WTC11 (cell line): Measurements from ENCODE around the gene SLC24A3. TPM values are rescaled to one million over a fixed set of nuclear protein-coding genes. Genes with fewer than 3 reads are reported as not detected.

Experiments
- ATAC-seq: fragments of 200-7000 bp; cut with Tn5 transposase; 2 replicates; pipeline ENCODE4 v1.10.0; 2021; ENCODE audit warnings: mild to moderate bottlenecking, moderate library complexity
- CTCF ChIA-PET: fragments of 300-600 bp; sonication (Branson Sonifier 250); formaldehyde crosslinking; loops from one replicate; lab custom pipeline; 2021; ENCODE audit warnings: antibody characterized with exemption; lab: Charles Lee
- POLR2A ChIA-PET: fragments of 350-600 bp; sonication (Branson Sonifier 250); formaldehyde crosslinking; loops from one replicate; lab custom pipeline; 2021; ENCODE audit warnings: antibody characterized with exemption; lab: Charles Lee
- DNase-seq: peaks from one replicate; pipeline ENCODE4 v3.0.0; 2021; ENCODE audit warnings: low spot score
- H3K27ac Mint-ChIP-seq: 2 replicates; pipeline ENCODE4 v1.8.0; 2021; ENCODE audit warnings: mixed read lengths
- H3K27me3 Mint-ChIP-seq: 2 replicates; pipeline ENCODE4 v1.8.0; 2021; ENCODE audit warnings: low read depth, mild to moderate bottlenecking, moderate library complexity, mixed read lengths
- H3K36me3 Mint-ChIP-seq: 2 replicates; pipeline ENCODE4 v1.8.0; 2021; ENCODE audit warnings: mixed read lengths
- H3K4me1 Mint-ChIP-seq: 2 replicates; pipeline ENCODE4 v1.8.0; 2022; ENCODE audit warnings: mixed read lengths
- H3K4me3 Mint-ChIP-seq: 2 replicates; pipeline ENCODE4 v1.8.0; 2021; ENCODE audit warnings: mild to moderate bottlenecking, moderate library complexity, mixed read lengths
- H3K9me3 Mint-ChIP-seq: 2 replicates; pipeline ENCODE4 v1.8.0; 2021; ENCODE audit warnings: mixed read lengths
- AFF4 ChIP-seq: sonication (generic); formaldehyde crosslinking; IDR thresholded peaks from 2 replicates; pipeline ENCODE4 v1.8.1; 2023; ENCODE audit warnings: mild to moderate bottlenecking, missing genetic modification reagents, borderline replicate concordance
- AR ChIP-seq: fragments of 250-450 bp; sonication (Bioruptor Pico); IDR thresholded peaks from 2 replicates; pipeline ENCODE4 v1.9.0; 2021; ENCODE audit warnings: mild to moderate bottlenecking
- CTCF ChIP-seq: fragments of 200-600 bp; IDR thresholded peaks from 2 replicates; pipeline ENCODE4 v1.8.0; 2022; ENCODE audit warnings: antibody characterized with exemption
- EMX1 ChIP-seq: fragments of 250-450 bp; sonication (Bioruptor Pico); IDR thresholded peaks from 2 replicates; pipeline ENCODE4 v1.8.0; 2021; ENCODE audit warnings: mild to moderate bottlenecking
- ETV6 ChIP-seq: sonication (generic); formaldehyde crosslinking; IDR thresholded peaks from 2 replicates; pipeline ENCODE4 v1.8.1; 2022; ENCODE audit warnings: mild to moderate bottlenecking, missing genetic modification reagents
- FOXK1 ChIP-seq: sonication (generic); formaldehyde crosslinking; IDR thresholded peaks from 2 replicates; pipeline ENCODE4 v1.8.0; 2022; ENCODE audit warnings: mild to moderate bottlenecking, moderate library complexity, missing genetic modification reagents
- FOXP4 ChIP-seq: sonication (generic); formaldehyde crosslinking; IDR thresholded peaks from 2 replicates; pipeline ENCODE4 v1.8.0; 2022; ENCODE audit warnings: mild to moderate bottlenecking, missing genetic modification reagents
- GRHL2 ChIP-seq: fragments of 250-450 bp; sonication (Bioruptor Pico); IDR thresholded peaks from 2 replicates; pipeline ENCODE4 v1.8.0; 2022; ENCODE audit warnings: mild to moderate bottlenecking, moderate library complexity; ENCODE audit not compliant: insufficient replicate concordance, severe bottlenecking
- HMGXB4 ChIP-seq: sonication (generic); formaldehyde crosslinking; IDR thresholded peaks from 2 replicates; pipeline ENCODE4 v1.8.1; 2023; ENCODE audit warnings: mild to moderate bottlenecking, moderate library complexity, missing genetic modification reagents
- JUN ChIP-seq: sonication (generic); formaldehyde crosslinking; IDR thresholded peaks from 2 replicates; pipeline ENCODE4 v1.8.0; 2023; ENCODE audit warnings: mild to moderate bottlenecking, missing genetic modification reagents
- MAX ChIP-seq: sonication (generic); formaldehyde crosslinking; IDR thresholded peaks from 2 replicates; pipeline ENCODE4 v1.8.0; 2022; ENCODE audit warnings: mild to moderate bottlenecking, missing genetic modification reagents
- MYBL2 ChIP-seq: sonication (generic); formaldehyde crosslinking; IDR thresholded peaks from 2 replicates; pipeline ENCODE4 v1.8.1; 2023; ENCODE audit warnings: mild to moderate bottlenecking, moderate library complexity, missing genetic modification reagents
- NFE2L1 ChIP-seq: sonication (generic); formaldehyde crosslinking; IDR thresholded peaks from 2 replicates; pipeline ENCODE4 v1.8.1; 2023; ENCODE audit warnings: missing genetic modification reagents
- NFYB ChIP-seq: sonication (generic); formaldehyde crosslinking; conservative IDR thresholded peaks from 2 replicates; pipeline ENCODE4 v1.8.0; 2022; ENCODE audit warnings: low read depth, missing genetic modification reagents
- PREB ChIP-seq: sonication (generic); formaldehyde crosslinking; IDR thresholded peaks from 2 replicates; pipeline ENCODE4 v1.8.1; 2022; ENCODE audit warnings: mild to moderate bottlenecking, missing genetic modification reagents, moderate library complexity, borderline replicate concordance
- TCF7 ChIP-seq: sonication (generic); formaldehyde crosslinking; IDR thresholded peaks from 2 replicates; pipeline ENCODE4 v1.8.0; 2022; ENCODE audit warnings: mild to moderate bottlenecking, low read depth, missing genetic modification reagents, moderate library complexity
- TEAD1 ChIP-seq: sonication (generic); formaldehyde crosslinking; IDR thresholded peaks from 2 replicates; pipeline ENCODE4 v1.8.0; 2022; ENCODE audit warnings: mild to moderate bottlenecking, missing genetic modification reagents
- ZBTB21 ChIP-seq: sonication (generic); formaldehyde crosslinking; IDR thresholded peaks from 2 replicates; pipeline ENCODE4 v1.8.1; 2023; ENCODE audit warnings: mild to moderate bottlenecking, missing genetic modification reagents, borderline replicate concordance
- ZNF121 ChIP-seq: sonication (generic); formaldehyde crosslinking; IDR thresholded peaks from 2 replicates; pipeline ENCODE4 v1.8.0; 2023; ENCODE audit warnings: missing genetic modification reagents
- ZNF232 ChIP-seq: sonication (generic); formaldehyde crosslinking; IDR thresholded peaks from 2 replicates; pipeline ENCODE4 v1.8.0; 2022; ENCODE audit warnings: mild to moderate bottlenecking, missing genetic modification reagents
- ZNF263 ChIP-seq: sonication (generic); formaldehyde crosslinking; IDR thresholded peaks from 2 replicates; pipeline ENCODE4 v1.8.1; 2022; ENCODE audit warnings: low read depth, mild to moderate bottlenecking, moderate library complexity, missing genetic modification reagents
- ZSCAN18 ChIP-seq: fragments of 250-450 bp; sonication (Bioruptor Pico); IDR thresholded peaks from 2 replicates; pipeline ENCODE4 v2.1.2; 2022; ENCODE audit warnings: mild to moderate bottlenecking, moderate library complexity
- total RNA-seq: library from RNA; stranded (reverse); gene quantifications from 3 replicates; pipeline ENCODE4 v1.2.3, GENCODE V29; 2021

SLC24A3 gene
- total RNA-seq, 1 experiment from 2014 or later = 5.7 TPM

- ATAC-seq = no peak
- TF ChIP-seq ZNF121 (CRISPR knock-in tag) = no peak
- TF ChIP-seq MYBL2 = no peak
- TF ChIP-seq GRHL2 (CRISPR knock-in tag) = no peak
- TF ChIP-seq NFYB (CRISPR knock-in tag) = no peak
- no peak for TF ChIP-seq ZNF263 (CRISPR knock-in tag)
- TF ChIP-seq ETV6 (CRISPR knock-in tag) = no peak
- TF ChIP-seq AFF4 (CRISPR knock-in tag) = no peak
- no peak for TF ChIP-seq TEAD1
- no peak for TF ChIP-seq FOXK1 (CRISPR knock-in tag)
- TF ChIP-seq MAX (CRISPR knock-in tag) = no peak
- no peak for TF ChIP-seq FOXP4
- no peak for TF ChIP-seq TCF7
- TF ChIP-seq EMX1 (CRISPR knock-in tag) = no peak
- no peak for TF ChIP-seq NFE2L1 (CRISPR knock-in tag)
- TF ChIP-seq CTCF = no peak
- TF ChIP-seq PREB (CRISPR knock-in tag) = no peak
- no peak for TF ChIP-seq ZBTB21 (CRISPR knock-in tag)
- TF ChIP-seq, all 79 proteins: peak for 0
- H3K27me3 Mint-ChIP-seq = no peaks in the 10 kb centered on the region
- no peak for DNase-seq
- H3K36me3 Mint-ChIP-seq = no peaks in the 10 kb centered on the region
- peaks cover 7% of the 10 kb centered on the region for H3K4me1 Mint-ChIP-seq
- no peak overlapping the region for H3K4me3 Mint-ChIP-seq
- ChIA-PET POLR2A (no interaction called here), CTCF (no interaction called here)
- H3K27ac Mint-ChIP-seq = no peak overlapping the region
- no peaks in the 10 kb centered on the region for H3K9me3 Mint-ChIP-seq
These were observed 76.2 kb downstream of the SLC24A3 start for GRCh38 chr20:19288636-19289035.

- POLR2A ChIA-PET = no interaction called here
- no peak for ATAC-seq
- CTCF ChIA-PET = no interaction called here
- TF ChIP-seq ZSCAN18 (no peak), AR (CRISPR knock-in tag) (no peak), JUN (CRISPR knock-in tag) (no peak), EMX1 (CRISPR knock-in tag) (no peak), HMGXB4 (no peak), ZNF232 (no peak)
These were observed 77.0 kb downstream of the SLC24A3 start for GRCh38 chr20:19289451-19289850.

More at GRCh38 chr20:19289451-19289850, 77.0 kb downstream of the SLC24A3 start:
- peaks cover 7% of the 10 kb centered on the region for H3K4me1 Mint-ChIP-seq
- H3K36me3 Mint-ChIP-seq = no peaks in the 10 kb centered on the region
- H3K27ac Mint-ChIP-seq = no peak overlapping the region
- DNase-seq = no peak
- peaks cover 2% of the 10 kb centered on the region for H3K9me3 Mint-ChIP-seq
- H3K27me3 Mint-ChIP-seq = no peaks in the 10 kb centered on the region
- H3K4me3 Mint-ChIP-seq = no peak overlapping the region
